ENCODE results near the gene IER5.
A peak's percentile ranks its signal among the peaks of the same experiment; 100 is the strongest.
"Not testable (repeated sequence)": the region's sequence is repeated elsewhere in the genome, so short reads cannot be mapped to it uniquely, and the experiment has no call there.

The IER5 gene

GRCh38 chr1:181088079-181089016 lies at the start of gene IER5:
Gene IER5, plus strand, starts transcription at chr1:181088700. Its CDS starts 203 bp downstream, at chr1:181088903.
- DNase-seq (ENCODE audit: low spot score), result peak; percentile 96

- DNase-seq (ENCODE audit: low spot score), result no peak
Measured at GRCh38 chr1:181040284-181040865, 48.1 kb upstream of the IER5 start.

GRCh38 chr1:181043025-181043888 lies 45.2 kb upstream of the IER5 start:
- DNase-seq (ENCODE audit: low spot score), result no peak

GRCh38 chr1:181044449-181044966 lies 44.0 kb upstream of the IER5 start:
- DNase-seq (ENCODE audit: low spot score), result no peak

- DNase-seq (ENCODE audit: low spot score), result not testable (repeated sequence)
Measured at GRCh38 chr1:181045946-181046345, 42.6 kb upstream of the IER5 start.

- DNase-seq (ENCODE audit: low spot score), result no peak
Measured at GRCh38 chr1:181049378-181049777, 39.1 kb upstream of the IER5 start.

- DNase-seq (ENCODE audit: low spot score), result no peak
Measured at GRCh38 chr1:181050922-181051321, 37.6 kb upstream of the IER5 start.

- DNase-seq (ENCODE audit: low spot score), result no peak
Measured at GRCh38 chr1:181056560-181056959, 31.9 kb upstream of the IER5 start.

- no peak for DNase-seq (ENCODE audit: low spot score)
Measured at GRCh38 chr1:181057079-181057478, 31.4 kb upstream of the IER5 start.

GRCh38 chr1:181059435-181059834 lies 29.1 kb upstream of the IER5 start:
- DNase-seq (ENCODE audit: low spot score), result no peak

GRCh38 chr1:181060066-181060465 lies 28.4 kb upstream of the IER5 start:
- no peak for DNase-seq (ENCODE audit: low spot score)

GRCh38 chr1:181060947-181061346 lies 27.6 kb upstream of the IER5 start:
- DNase-seq (ENCODE audit: low spot score), result not testable (repeated sequence)

- DNase-seq (ENCODE audit: low spot score), result no peak
Measured at GRCh38 chr1:181061487-181061886, 27.0 kb upstream of the IER5 start.

GRCh38 chr1:181061891-181062835 lies 26.3 kb upstream of the IER5 start:
- peak; percentile 69 for DNase-seq (ENCODE audit: low spot score)

- peak; percentile 23 for DNase-seq (ENCODE audit: low spot score)
Measured at GRCh38 chr1:181062836-181063428, 25.6 kb upstream of the IER5 start.

- no peak for DNase-seq (ENCODE audit: low spot score)
Measured at GRCh38 chr1:181064011-181064623, 24.4 kb upstream of the IER5 start.

- DNase-seq (ENCODE audit: low spot score), result no peak
Measured at GRCh38 chr1:181064702-181065101, 23.8 kb upstream of the IER5 start.

- DNase-seq (ENCODE audit: low spot score), result no peak
Measured at GRCh38 chr1:181073638-181074037, 14.9 kb upstream of the IER5 start.

GRCh38 chr1:181075766-181076350 lies 12.6 kb upstream of the IER5 start:
- no peak for DNase-seq (ENCODE audit: low spot score)

GRCh38 chr1:181076852-181077251 lies 11.6 kb upstream of the IER5 start:
- DNase-seq (ENCODE audit: low spot score), result no peak
